ENCODE data around the gene PPM1H.

PPM1H gene

DNA sequence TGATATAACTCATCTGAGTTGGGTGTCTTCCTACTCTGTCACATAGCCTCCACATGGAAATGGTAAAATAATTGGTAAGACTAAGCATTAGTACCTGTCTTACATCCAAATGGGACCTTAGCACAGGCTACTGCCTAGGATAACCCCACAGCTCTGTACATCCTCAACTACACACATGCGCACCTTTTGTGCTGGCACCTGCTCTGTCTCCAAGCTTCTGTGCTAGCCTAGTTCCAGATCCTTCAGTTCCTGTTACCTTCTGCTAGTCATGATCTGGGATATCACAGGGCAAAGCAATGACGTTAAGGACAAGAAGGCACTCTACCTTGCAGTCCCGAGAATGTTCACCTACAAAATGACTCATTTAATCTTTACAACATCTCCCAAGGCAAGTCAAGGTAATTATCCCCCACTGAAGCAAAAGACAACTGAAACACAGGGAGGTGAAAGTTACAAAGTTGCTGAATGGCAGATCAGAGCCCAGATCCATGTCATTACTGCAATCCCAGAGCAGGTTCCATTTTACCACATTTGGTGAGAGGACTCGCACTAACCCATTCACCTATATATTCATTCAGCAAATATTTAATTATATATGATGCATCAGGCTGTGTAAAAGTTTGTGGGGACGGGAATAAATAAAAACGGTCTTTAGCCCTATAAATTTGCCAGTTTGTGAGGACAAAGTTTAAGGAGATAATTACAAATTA is 61.7 kb downstream of the PPM1H start:
- DNase-seq (ENCODE audit: low read depth) = no peak

DNA sequence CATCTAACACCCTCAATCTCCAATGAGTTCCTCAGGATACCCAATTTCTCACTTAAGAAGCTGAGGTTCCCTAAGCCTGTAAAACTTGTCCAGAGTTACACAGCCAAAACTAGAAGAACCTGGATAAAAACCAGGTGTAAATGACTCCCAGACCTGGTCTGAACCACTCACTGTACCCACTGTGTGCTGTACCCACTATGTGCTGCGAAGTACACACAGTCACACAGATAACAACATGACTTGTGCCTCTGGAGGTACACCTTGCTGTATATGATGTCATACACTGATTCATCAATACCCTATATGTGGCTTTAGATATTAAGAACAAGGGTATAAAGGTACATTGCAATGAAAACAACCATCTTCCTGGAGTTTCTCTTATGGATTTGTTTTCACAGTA is 66.1 kb downstream of the PPM1H start:
- DNase-seq (ENCODE audit: low read depth) = no peak

DNA sequence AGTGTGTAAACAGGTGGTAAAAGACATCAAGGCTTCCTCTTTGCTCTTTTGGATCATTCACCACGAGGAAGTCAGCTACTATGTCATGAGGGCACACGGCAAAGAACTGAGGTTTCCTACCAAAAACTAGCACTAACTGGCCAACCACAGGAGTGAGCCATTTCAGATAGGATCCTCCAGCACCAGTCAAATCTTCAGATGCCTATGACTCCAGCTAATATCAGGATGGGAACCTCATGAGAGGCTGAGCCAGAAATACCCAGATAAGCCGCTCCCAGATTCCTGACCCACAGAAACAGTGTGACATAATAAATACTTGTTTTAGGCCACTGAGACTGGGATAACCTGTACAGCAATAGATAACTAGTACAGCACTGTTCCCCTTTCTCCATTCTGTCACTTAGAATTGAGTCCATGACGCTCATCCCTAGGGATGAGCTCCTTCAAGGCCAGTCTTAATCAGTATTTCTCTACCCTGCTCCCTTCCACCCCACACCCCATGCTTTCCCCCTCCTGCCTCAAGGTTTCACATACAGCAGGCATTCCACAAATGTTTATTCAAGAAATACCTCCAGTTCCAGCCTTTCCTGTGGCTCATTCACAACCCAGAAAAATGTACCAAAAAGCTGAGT is 68.4 kb downstream of the PPM1H start:
- no peak for DNase-seq (ENCODE audit: low read depth)

DNA sequence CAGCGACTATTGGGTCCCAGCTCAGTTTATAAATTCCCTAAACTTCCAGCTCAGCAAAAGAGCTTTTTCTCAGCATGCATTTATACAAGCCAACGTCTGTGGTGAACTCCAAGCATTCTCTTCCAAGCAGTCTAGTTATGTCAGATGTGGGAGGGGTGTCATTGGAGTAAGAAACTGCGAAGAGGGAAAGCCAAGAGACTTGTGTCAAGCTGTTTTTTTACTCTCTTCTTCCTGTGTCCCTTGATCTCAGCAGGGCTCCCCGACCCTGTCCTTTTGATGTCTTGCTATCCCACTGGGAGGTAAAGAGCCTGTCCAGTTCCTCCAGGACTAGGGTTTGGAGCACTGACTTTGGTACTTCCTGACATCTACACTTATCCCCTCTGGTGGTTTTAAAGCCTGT is 69.0 kb downstream of the PPM1H start:
- DNase-seq (ENCODE audit: low read depth) = no peak

DNA sequence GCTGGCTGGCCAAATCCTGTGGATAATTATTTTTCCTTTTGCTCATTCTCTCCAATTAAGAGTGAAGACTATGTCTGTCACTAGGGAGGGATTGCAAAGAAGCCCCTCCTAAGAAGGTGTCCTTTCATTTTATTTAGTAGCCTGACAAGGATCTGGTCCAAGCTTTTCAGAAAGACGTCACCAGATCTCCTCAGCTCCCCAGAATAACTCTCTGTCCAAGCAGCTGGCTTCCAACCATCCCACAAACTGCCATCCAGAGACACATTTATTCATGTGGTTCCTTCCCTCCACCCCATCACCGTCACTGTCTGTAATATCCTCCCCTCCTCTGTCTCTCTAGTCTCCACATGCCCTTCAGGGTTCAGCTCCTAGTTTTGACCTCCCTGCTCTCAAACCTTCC is 69.9 kb downstream of the PPM1H start:
- no peak for DNase-seq (ENCODE audit: low read depth)

DNA sequence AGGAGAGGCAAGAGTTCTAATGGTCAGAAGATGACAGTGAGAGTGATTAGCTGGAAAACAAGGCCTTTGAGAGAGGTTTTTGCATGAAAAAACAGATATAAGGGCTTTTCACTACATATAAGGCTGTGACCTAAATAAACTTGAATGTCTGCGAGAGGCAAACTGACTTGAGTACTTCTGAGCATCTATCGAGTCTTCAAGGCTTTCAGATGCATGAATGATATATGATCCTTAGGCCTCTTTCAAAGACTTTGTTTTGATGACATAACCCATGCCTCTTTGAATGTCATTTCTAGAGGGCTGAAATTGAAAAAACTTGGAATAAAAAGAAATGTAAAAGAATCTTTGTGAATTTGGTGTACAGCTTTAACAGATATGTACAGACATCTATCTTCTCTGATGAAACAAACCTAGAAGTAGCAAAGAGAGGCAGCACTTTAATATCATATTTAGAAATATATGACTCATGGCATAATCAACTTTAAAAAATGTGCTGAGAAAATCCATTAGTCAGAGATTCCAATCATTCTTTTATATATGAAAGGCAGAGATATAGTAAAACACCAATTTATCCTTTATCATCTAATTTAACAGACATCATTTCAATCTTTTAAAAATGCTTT is 72.6 kb downstream of the PPM1H start:
- DNase-seq (ENCODE audit: low read depth) = no peak

DNA sequence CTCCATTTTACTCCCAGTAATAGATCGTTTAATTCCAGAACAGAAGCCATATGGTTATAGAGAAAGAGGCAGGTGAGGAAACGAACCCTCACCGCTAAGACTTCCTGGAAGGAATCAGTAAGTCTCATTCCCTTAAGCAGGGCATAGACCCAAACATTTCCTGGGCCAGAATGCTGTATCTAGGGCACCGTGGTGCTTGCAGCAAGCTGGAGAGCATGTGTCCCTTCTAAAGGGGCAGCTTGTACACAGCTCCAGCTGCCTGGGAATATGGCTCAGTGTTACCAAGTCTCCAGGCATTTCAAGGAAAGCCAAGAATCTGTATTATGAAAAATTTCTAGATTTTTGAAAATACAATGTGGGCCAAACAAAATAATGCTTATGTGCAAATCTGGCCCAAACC is 73.4 kb downstream of the PPM1H start:
- no peak for DNase-seq (ENCODE audit: low read depth)

DNA sequence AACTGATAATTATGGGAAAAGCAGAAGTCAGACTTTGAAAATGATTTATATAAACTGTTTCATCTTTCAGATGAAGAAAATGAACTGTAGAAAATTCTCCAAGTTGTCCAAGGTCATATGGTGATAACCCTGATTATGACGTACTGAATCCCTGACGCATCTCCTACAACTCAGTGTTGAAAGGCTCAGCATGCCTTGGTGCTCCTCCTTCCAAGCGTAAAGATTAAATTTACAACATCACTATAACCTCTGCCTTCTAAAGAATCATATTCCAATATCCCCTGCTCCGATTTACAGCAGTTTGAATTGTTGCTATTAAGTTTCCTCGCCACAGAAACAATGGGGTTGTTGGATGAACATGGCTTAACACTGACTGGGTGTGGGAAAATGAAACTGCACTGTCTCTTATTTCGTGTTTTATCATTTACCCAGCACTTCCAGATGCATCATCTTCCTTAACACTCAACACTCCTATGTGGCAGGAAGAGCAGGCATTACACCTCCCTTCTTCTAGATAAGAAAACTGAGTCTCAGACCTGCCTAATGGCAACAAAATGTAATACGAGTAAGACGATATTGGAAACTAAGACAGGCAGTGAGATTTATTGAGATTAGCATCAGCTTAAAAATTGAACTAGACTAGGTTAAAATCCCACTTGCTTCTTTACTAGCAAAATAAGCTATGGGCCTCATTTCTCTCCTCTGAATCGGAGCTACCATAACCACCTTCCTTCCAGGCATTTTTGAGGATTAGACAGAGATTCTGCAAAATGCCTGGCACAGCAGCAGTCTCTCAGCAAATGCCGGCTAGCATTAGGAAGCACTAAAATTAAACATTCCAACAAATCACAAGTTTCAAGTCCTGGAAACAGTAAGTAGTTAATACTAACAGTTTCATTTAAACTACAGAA is 74.2 kb downstream of the PPM1H start:
- no peak for DNase-seq (ENCODE audit: low read depth)

DNA sequence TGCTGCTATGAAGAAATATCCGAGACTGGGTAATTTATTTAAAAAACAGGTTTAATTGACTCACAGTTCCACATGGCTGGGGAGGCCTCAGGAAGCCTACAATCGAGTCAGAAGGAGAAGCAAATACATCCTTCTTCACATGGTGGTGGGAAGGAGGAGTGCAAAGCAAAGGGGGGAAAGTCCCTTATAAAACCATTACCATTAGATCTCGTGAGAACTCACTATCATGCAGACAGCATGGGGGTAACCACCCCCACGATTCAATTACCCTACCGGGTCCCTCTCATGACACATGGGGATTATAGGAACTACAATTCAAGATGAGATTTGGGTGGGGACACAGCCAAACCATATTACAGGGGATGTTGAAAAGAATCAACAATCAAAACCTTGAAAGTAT is 74.9 kb downstream of the PPM1H start:
- DNase-seq (ENCODE audit: low read depth) = no peak

DNA sequence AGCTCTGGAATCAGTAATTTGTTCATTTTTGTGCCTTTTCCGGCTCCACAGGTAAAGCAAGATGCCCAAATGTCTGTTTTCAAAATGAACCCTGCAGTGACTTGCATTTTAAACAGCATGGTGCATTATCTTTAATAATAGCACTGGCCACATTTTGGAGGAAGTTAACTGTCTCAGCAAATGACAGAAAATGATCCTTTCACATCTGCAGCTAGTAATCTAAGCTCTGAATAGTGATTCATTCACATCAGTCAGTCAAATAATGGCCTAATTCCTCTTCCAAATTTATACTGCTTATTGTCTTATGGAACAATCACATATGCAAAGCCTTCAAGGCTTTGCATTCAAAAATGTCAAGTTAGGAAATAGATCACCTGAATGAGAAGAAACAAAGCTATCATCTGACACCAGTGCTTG is 75.6 kb downstream of the PPM1H start:
- DNase-seq (ENCODE audit: low read depth) = no peak

DNA sequence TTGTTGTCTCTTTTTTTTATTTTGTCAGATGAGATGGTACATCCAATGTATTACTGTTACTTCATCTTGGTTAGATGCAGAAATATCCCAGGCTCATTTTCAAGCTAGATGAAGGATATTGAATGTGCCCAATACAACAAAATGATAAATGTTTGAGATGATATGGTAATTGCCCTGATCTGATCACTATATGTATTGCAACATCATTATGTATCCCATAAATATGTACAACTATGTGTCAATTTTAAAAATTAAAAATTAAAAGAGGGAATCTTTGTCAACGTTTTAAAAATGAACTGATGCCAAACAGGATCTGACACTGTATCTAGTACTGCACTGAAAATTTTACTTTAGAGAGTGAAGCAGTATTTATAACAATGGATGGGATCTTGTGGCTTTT is 78.5 kb downstream of the PPM1H start:
- DNase-seq (ENCODE audit: low read depth) = no peak

DNA sequence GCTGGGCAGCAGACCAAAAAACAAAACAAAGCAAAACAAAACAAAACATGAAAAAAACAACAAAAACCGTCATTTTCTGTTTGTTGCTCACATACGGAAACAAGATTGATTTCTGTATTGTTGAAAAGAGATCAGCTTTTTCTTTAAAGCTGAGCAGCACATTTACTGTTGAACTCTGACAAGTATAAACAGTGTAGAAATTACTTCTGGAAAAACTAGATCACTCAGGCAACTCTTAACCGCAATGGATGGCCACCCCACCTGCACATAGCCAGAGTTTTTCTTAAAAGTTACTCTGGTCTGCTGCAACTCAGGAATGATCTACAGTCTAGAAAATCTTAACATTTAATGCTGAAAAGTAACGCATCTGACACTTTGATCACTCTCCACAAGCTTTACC is 80.9 kb downstream of the PPM1H start:
- DNase-seq (ENCODE audit: low read depth) = no peak

DNA sequence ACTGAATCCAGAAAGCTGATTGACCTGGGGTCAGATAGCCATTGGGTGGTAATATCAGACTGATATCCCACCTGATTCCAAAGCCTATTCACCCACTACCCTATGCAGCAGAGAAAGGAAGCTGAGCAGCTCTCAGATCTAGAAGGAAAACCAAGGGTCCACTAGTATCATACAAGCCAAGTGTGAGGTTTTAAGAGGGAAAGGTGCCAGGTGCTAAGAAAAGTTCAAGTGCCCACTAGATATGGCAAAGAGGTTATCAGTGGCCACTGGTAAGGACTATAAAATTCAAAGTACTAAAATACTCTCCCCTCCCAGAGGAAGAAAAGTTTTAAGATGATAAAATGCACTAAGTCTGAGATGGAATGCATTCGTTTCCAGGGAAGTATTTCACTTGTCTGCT is 85.6 kb downstream of the PPM1H start:
- DNase-seq (ENCODE audit: low read depth) = no peak

DNA sequence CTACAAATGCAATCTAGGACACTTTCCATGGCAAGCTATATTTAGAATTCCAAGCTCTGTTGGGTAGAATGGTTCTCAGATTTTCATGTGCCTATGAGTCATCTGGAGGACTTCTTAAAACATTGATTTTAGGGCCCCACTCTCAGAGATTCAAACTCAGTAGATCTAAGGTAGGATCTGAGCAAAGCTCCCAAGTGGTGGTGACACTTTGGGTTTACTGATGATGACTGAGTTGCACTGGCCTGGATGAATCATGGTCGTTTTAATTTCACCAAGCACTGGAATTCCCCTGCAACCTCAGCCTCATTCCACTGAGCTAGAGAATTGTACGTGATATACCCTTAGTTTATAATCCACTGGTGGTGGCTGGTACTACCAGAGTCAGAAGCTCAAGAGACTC is 86.5 kb downstream of the PPM1H start:
- DNase-seq (ENCODE audit: low read depth) = no peak

DNA sequence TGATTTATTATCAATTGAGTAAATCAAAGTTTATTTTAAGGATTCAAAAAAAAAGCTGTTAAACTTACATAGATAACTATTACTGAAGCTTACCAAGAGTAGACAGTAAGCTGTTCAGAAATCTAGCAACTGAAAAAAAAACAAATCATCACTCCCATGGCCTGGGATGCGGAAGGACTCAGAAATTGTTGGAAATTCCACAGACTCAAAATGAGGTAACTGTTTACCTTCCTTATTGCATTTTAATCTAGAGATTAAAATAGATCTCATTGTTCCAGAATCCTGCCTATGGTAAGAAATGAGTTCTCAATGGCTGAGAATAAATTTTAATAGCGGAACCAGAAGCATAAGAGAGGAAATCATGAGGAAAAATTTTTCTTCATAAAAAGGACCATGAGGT is 87.2 kb downstream of the PPM1H start:
- DNase-seq (ENCODE audit: low read depth) = no peak

DNA sequence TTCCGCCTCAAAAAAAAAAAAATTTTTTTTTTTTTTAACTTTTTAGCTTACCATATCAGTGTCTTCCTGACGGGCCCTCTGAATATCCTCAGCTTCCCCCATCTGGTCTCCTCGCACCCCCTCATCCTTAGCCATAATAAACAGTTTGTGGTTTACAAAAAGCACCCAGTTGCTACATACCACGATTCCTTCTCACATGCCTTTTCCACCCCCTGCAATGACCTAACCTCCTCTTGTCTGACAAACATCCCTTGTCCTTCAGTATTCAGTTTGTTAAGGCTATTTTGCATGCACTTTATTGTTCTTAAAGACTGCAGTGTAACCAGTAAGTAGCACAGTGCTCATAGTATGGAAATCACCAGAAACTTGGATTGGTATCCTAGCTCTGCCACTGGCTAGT is 88.5 kb downstream of the PPM1H start:
- DNase-seq (ENCODE audit: low read depth) = no peak

DNA sequence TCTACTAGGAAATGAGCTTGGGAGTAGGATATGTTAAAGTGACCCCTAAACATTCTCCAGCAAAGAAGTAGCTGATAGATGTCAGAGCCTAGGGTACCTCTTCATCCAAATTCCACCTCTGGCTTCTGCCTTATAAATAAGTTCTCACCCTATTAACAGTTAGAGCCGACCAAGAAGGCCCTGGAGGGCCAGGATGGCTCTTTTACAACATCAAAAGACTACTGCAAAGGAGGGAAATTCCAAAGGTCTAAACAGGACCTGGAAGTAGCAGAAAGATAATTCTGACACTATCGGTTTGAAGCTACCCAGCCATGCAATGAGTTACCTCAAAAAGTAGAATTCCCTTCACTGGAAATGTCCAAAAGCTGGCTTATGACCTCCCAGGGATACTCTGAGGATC is 90.0 kb downstream of the PPM1H start:
- DNase-seq (ENCODE audit: low read depth) = no peak

DNA sequence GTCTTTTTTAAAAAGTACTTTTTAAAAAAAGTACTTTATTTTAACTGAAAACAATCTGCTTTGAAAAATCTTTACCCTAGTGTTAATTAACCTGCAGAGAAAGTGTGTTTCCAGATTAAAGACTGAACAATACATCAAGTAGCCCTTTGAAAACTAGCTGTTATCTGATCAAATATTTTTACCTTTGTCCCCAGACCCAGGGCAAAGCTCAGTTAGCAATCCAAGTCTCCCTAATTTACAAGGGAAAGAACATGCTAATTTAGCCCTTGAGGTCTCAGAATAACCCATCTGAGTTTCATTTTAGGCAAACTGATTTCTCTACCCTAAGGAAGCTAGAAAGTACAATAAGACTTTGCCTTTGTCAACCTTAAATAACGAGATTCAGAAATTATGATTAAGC is 91.2 kb downstream of the PPM1H start:
- no peak for DNase-seq (ENCODE audit: low read depth)

DNA sequence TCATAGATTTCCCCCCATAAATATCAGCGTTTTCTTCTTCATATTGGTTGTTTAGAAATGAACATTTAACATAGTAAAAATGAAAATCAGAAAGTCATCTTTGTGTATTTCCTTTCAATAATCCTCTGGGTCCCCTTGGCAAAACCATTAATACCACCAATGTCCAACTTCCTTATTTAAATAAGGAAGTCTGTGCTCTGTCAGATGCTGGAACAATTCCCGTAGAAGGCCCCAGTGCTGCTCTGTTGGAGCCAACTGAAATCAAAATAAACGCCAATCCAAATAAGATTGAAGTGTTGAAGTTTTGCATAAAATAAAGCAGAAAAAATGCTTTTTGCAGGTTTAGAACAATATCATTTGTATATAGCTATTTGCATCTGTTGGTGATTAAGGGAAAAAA is 93.1 kb downstream of the PPM1H start:
- DNase-seq (ENCODE audit: low read depth) = no peak

DNA sequence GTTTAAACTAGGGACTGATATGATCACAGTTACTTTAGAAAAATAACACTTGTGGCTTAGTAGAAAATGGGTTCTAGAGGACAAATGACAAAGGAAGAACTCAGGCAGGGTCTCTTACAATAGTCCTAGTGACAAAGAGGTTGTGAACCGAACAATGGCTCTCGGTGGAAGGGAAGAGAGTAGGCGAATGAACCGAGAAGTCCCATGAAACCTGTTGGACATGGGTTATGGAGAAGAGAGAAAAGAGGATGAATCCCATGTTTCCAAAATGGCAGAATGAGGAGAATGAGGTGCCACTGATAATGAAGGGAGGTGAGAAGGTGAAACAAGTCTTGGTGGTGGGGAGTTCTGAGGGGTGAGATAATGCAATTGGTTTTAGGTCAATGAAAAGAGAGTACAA is 94.1 kb downstream of the PPM1H start:
- no peak for DNase-seq (ENCODE audit: low read depth)

DNA sequence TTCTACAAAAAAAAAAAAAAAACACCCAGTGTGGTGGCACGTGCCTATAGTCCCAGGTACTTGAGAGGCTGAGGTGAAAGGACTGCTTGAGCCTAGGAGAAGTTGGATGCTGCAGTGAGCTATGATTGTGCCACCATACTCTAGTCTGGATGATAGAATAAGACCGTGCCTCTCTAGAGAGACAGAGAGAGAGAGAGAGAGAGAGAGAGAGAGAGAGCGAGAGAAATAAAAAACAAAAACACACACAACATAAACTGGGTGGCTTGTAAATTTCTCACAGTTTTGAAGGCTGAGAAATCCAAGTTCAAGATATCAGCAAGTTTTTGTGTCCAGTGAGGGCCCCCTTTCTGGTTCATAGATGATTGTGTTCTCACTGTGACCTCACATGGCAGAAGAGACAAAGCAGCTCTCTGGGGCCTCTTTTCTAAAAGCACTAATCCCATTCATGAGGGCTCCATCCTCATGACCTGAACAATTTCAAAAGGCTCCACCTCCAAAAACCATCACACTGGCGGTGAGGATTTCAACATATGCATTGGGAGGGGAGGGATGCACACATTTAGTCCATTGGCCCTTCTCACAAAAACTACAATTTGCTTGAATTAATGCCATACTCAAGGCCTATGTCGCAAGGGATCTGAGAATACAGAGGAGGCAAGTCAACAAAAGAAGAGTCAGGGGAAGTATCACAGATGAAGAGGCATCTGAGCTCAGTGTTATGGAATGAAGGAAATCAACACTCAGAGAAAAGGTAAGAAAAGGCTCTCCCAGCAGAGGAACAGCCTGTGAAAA is 94.9 kb downstream of the PPM1H start:
- no peak for DNase-seq (ENCODE audit: low read depth)

DNA sequence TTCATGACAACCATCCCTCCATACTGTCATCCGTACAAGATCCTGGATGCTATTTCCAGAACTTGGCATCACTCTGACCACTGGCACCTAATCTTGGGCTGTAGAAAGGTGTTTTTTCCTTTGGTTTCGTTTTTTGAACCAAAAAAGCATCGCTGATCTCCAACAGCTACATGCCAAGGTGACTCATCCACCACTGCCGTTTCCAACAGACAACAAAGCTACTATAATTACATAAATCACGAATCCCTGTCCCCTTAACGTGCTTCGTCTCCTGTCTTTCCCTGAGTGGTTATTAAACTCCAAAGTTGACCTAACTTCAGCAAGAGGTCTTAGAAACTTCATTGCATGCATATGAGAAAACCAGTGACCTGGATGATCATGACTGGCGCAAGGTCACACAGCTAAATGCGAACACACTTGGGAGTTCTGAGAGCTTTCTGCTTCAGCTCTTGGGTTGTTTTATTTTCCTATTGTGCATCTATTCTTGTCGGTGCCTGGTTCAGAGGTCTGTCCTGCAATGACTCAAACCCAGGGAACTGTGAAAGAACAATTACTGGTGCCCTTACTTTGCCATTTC is 99.9 kb downstream of the PPM1H start:
- no peak for DNase-seq (ENCODE audit: low read depth)
